ENCODE data around the gene TSPAN11. TPM values are rescaled to one million over a fixed set of nuclear protein-coding genes. Genes with fewer than 3 reads are reported as not detected.
"Not testable (repeated sequence)": the region's sequence is repeated elsewhere in the genome, so short reads cannot be mapped to it uniquely, and the experiment has no call there.

TSPAN11 gene
- total RNA-seq, 4 donors from 2014 or later = 10.7 to 30.6 (median 18.3) TPM

DNA sequence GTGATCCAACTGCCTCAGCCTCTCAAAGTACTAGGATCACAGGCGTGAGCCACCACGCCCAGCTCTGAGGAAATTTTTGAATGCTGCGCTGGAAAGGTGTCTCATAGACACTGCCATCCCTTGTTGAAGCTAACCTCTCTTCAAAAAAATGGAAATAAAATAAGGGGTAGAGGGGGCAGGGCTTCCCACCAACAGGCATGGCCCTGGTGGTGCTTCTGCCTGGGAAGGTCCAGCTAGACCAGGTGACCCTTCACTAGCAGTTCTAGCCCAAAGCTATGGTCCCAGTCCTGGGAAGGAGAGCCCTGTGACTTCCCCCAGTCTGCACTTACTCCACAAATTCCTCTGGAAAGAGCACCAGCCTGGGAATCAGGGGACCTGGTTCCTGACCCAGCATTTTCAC lies 45.7 kb upstream of the TSPAN11 start:
- 63 to 95% methylated on average over 3 of the region's 3 CpGs for WGBS, 2 donors
- DNase-seq (ENCODE audit: low spot score in 2 of 2) = no peak
- no peak for TF ChIP-seq POLR2A (IDR thresholded peaks at IDR 0.05)

GRCh38 chr12:30882706-30883105 lies 43.8 kb upstream of the TSPAN11 start:
- Histone ChIP-seq H3K27ac (no peak overlapping the region), H3K4me1 (peaks cover 0 to 12% (median 0%) of the 10 kb centered on the region in 4 donors), H3K36me3 (no peaks in the 10 kb centered on the region), H3K9me3 (peaks cover 0 to 26% (median 10%) of the 10 kb centered on the region in 4 donors), H3K4me3 (no peak overlapping the region), H3K27me3 (no peaks in the 10 kb centered on the region)
- DNase-seq (ENCODE audit: low spot score in 2 of 2) = no peak
- TF ChIP-seq EP300 (IDR thresholded peaks at IDR 0.05) (no peak), CTCF (IDR thresholded peaks at IDR 0.05) (no peak), POLR2A (IDR thresholded peaks at IDR 0.05) (no peak)
- WGBS, 2 donors = 54 to 61% methylated on average over 3 of the region's 3 CpGs

More for the DNA sequence above, 45.7 kb upstream of the TSPAN11 start:
- peaks cover 0 to 7% (median 0%) of the 10 kb centered on the region in 4 donors for H3K9me3 ChIP-seq
- no peak overlapping the region for H3K4me3 ChIP-seq
- no peaks in the 10 kb centered on the region for H3K27me3 ChIP-seq
- peaks cover 0 to 12% (median 0%) of the 10 kb centered on the region in 4 donors for H3K4me1 ChIP-seq
- no peaks in the 10 kb centered on the region for H3K36me3 ChIP-seq
- no peak overlapping the region for H3K27ac ChIP-seq

- Histone ChIP-seq H3K27me3 (no peaks in the 10 kb centered on the region), H3K4me1 (peaks cover 0 to 9% (median 0%) of the 10 kb centered on the region in 4 donors), H3K9me3 (peaks cover 0 to 43% (median 11%) of the 10 kb centered on the region in 4 donors), H3K4me3 (no peak overlapping the region), H3K36me3 (no peaks in the 10 kb centered on the region), H3K27ac (no peak overlapping the region)
- no peak for TF ChIP-seq CTCF (IDR thresholded peaks at IDR 0.05)
- no peak for TF ChIP-seq POLR2A (IDR thresholded peaks at IDR 0.05)
- TF ChIP-seq EP300 (IDR thresholded peaks at IDR 0.05) = no peak
- DNase-seq (ENCODE audit: low spot score in 2 of 2) = no peak
- WGBS, 2 donors = 92% methylated on average over 2 of the region's 2 CpGs
These were observed 41.7 kb upstream of the TSPAN11 start for GRCh38 chr12:30884799-30885198.

GRCh38 chr12:30885321-30885720 lies 41.2 kb upstream of the TSPAN11 start:
- H3K4me3 ChIP-seq = no peak overlapping the region
- DNase-seq (ENCODE audit: low spot score in 2 of 2) = no peak
- TF ChIP-seq EP300 (IDR thresholded peaks at IDR 0.05) (no peak), POLR2A (IDR thresholded peaks at IDR 0.05) (no peak), CTCF (IDR thresholded peaks at IDR 0.05) (no peak)
- peaks cover 0 to 5% (median 0%) of the 10 kb centered on the region in 4 donors for H3K4me1 ChIP-seq
- H3K27ac ChIP-seq = no peak overlapping the region
- H3K36me3 ChIP-seq = no peaks in the 10 kb centered on the region
- WGBS, 2 donors = 79 to 82% methylated on average over 1 to 2 of the region's 2 CpGs
- no peaks in the 10 kb centered on the region for H3K27me3 ChIP-seq
- peaks cover 0 to 43% (median 11%) of the 10 kb centered on the region in 4 donors for H3K9me3 ChIP-seq

DNA sequence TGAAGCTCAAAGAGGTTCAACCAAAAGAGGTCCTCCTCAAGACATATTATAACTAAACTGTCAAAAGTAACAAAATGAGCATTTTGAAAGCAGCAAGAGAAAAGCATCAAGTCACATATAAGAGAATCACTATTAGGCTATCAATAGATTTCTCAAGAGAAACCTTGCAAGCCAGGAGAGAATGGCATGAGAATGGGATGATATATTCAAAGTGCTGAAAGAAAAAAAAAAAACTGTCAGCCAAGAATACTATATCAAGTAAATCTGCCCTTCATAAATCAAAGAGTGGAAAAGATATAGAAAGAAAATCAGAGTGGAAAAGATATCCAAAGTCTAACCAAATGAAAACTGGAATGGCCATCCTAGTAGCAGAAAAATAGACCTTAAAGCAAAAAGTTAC lies 39.3 kb upstream of the TSPAN11 start:
- Histone ChIP-seq H3K36me3 (no peaks in the 10 kb centered on the region), H3K27me3 (no peaks in the 10 kb centered on the region)
- TF ChIP-seq CTCF (IDR thresholded peaks at IDR 0.05) = no peak
- no peak for TF ChIP-seq POLR2A (IDR thresholded peaks at IDR 0.05)
- no peak for TF ChIP-seq EP300 (IDR thresholded peaks at IDR 0.05)

GRCh38 chr12:30888241-30888640 lies 38.3 kb upstream of the TSPAN11 start:
- no peak for TF ChIP-seq EP300 (IDR thresholded peaks at IDR 0.05)
- no peak for TF ChIP-seq CTCF (IDR thresholded peaks at IDR 0.05)
- TF ChIP-seq POLR2A (IDR thresholded peaks at IDR 0.05) = no peak
- Histone ChIP-seq H3K4me1 (no peaks in the 10 kb centered on the region), H3K9me3 (peaks cover 0 to 43% (median 11%) of the 10 kb centered on the region in 4 donors), H3K36me3 (no peaks in the 10 kb centered on the region), H3K4me3 (no peak overlapping the region), H3K27ac (no peak overlapping the region), H3K27me3 (no peaks in the 10 kb centered on the region)
- DNase-seq (ENCODE audit: low spot score in 2 of 2) = no peak

More for the DNA sequence above, 39.3 kb upstream of the TSPAN11 start:
- no peak for DNase-seq (ENCODE audit: low spot score in 2 of 2)
- Histone ChIP-seq H3K4me3 (no peak overlapping the region), H3K27ac (no peak overlapping the region), H3K9me3 (peaks cover 0 to 43% (median 11%) of the 10 kb centered on the region in 4 donors), H3K4me1 (no peaks in the 10 kb centered on the region)

DNA sequence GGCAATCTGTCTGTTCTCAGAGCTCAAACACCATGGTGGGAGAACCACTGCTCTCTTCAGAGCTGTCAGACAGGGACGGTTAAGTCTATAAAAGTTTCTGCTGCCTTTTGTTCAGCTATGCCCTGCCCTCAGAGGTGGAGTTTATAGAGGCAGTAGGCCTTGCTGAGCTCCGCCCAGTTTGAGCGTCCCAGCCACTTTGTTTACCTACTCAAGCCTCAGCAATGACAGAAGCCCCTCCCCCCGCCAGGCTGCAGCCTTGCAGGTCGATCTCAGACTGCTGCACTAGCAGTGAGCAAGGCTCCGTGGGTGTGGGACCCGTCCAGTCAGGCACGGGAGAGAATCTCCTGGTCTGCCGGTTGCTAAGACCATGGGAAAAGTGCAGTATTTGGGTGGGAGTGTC lies 32.0 kb upstream of the TSPAN11 start:
- not testable (repeated sequence) for H3K27ac ChIP-seq; H3K4me3 ChIP-seq; H3K36me3 ChIP-seq; DNase-seq (ENCODE audit: low spot score in 2 of 2); H3K9me3 ChIP-seq; H3K27me3 ChIP-seq
- WGBS, 2 donors = 58 to 66% methylated on average over 9 of the region's 9 CpGs
- H3K4me1 ChIP-seq = peaks cover 0 to 30% (median 0%) of the 10 kb centered on the region in 4 donors
